Ecto neural progenitor cell (in vitro differentiated cells): ENCODE data around the gene ACACA.

Source experiments
- DNase-seq: peaks from one replicate; pipeline ENCODE4 v3.0.0-alpha.2; 2018; ENCODE audit warnings: low spot score

ACACA gene

DNA sequence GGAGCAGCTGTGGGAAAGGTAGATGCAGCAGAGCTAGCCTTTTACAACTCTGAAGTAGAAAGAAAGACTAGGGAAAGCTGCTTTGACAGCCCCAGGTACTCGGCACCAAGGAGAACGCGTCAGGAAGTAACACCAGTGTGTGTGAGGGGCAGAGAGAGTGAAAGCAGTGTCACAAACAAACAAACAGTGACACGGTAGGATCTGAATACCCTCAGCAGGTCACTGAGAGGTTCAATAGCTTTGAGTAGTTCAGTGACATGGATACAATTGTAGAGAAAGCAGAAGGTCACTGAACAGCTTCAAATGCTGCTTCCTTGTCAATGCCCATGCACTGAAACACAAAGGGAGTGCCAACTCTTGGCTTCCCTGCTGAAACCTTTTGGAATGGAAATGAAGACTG is 181.2 kb downstream of the ACACA start:
- DNase-seq: peak; percentile 52

DNA sequence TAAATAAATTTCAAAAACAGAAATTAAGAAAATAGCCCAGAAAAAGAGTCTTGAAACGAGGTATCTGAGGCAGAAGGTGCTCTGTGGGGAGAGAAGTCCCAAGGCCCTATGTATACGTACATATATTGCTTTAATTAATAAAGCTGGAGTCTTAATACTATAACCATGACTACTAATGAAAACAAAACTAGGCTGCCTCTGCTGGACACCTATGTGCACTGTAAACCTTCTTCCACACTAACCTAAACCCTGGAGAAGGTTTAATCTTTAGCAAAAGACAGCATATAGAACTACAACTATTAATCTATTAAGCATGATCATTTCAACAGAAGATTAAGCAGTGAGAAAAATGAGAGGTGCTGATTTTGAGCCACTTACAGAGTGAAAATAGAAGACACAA is 184.8 kb downstream of the ACACA start:
- no peak for DNase-seq

DNA sequence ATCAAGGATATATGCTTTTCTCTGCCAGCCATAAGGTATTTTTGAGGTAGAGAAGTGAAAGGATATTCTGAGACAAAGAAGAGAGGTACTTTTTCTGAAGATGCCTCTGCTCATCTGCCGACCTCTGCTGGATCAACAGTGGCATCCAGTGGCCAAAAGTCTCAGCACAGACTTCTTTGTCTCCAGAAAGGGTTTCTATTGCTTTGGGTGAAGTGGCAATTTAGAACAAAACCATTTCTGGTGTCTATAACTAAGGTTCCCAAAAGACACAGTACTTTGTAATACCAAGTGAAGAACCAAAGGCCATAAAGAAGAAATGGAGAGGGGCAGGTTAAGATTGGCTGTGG is 186.1 kb downstream of the ACACA start:
- no peak for DNase-seq

DNA sequence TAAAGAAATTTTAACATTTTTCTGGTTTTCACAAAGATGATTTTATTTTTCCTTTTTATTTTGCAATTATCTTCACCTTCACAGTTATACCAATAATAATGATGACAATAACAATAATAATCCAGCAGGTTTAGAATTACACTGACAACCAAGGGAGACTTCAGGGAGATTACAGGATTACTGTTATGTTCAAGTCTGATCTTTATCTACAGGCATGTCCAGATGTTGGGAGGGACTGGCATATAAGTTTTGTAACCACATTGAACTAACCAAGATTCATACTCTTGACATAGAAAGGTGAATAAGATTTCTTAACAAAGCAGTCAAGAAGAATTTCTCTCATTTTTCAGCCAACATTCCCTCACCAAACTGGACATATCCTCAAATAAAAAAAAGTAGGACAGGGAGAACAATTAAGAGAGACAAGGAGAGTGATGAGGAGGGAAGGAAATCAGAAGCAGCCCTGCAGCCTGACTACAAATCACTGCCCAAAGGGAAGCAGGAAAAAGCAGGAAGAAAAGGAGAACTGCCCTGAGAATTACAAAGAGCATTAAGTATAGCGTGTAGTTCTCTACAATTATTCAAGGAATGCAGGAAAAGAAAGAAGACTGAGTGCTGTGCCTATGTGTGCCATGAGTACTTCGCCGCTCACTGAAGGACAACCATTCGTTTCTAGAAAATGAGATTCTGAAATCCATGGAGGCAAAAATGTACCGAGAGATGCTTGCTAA is 186.6 kb downstream of the ACACA start:
- DNase-seq: no peak

DNA sequence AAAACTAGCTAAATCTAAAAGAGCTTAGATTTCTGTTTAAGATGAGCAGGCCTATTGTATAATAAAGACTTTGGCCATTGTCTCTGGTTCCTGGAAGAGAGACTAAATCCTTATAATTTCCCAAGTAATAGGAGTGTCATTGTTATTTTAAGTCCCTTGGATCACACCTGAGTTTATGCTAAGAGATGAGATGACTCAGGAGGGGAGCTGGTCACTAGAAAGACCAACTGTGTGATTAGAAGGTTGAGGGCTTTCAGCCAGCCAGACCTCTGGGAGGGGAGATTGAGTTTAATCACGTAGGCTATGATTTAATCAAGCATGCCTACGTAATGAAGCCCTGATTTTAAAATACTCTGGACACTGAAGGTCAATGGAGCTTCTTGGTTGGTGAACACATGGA is 187.8 kb downstream of the ACACA start:
- no peak for DNase-seq

DNA sequence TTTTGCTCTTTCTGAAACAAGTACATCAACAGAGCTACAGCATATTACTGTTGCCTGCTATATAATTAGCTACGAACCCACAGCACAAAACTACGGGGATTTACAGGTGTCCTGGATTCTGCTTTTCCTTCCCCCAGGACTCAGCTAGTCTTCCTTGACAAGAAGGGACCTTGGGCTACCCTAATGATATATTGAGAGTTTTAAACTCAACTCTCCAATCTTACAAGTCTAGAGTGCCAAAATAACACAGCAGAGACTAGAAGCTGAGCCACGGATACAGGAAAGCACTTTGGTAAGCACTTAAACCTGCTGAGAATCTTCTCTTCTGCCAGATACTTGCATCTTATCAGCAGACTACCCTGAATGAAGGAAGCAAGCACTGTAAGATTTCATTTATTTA is 192.2 kb downstream of the ACACA start:
- DNase-seq: no peak

DNA sequence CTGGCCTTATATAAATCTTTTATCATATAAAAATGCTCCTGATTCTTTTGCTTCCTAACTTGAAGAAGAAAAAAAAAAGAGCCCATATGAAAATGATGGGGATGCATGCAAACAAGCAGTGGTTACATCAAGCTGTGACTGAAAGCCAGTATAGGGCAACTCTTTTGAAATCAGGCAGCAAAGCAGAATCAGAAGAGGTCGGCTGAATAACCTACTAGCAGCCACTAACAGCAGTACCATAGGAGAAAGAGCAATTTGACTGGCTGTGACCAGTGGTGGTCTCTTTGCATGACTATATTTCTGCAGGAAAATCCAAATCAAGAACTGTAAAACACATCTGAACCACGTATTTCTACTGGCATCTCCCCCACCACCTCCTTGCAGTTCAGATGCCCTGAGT is 192.7 kb downstream of the ACACA start:
- no peak for DNase-seq

DNA sequence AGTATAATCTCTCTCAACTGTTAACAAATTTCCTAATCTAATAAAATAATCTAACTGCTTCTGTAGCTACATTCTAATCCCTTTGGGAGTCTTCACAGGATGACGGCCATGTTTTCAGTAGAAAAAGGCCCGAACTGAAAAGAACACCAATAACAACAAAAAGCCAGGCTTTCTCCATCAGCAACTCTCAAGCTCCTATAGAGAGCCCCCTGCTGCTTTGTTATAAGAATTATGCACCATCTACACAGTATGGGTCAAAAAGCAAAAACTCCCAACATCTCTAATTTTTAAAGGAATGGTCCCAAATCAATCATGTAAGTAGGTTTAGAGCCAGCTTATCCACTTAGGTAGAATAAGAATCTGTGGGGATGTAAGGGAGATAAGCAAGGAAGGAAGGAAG is 194.5 kb downstream of the ACACA start:
- no peak for DNase-seq

DNA sequence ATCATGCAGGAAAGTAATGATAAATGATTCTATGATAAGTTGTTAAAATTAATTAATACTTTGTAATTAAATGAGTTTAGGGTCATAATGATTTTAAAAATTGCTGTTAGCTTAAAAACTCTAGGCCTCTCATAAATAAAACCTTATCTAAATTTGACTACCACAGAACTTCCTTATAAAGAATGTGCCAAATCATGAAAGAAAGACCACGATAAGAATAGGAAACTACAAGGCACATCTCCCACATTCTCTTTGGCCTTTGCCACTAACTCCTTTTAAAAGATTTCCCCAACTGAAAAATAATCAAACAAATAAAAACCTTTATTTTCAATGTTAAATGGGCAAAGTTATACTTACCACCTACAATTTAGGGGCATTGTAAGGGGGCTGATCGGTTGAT is 195.5 kb downstream of the ACACA start:
- DNase-seq: no peak

DNA sequence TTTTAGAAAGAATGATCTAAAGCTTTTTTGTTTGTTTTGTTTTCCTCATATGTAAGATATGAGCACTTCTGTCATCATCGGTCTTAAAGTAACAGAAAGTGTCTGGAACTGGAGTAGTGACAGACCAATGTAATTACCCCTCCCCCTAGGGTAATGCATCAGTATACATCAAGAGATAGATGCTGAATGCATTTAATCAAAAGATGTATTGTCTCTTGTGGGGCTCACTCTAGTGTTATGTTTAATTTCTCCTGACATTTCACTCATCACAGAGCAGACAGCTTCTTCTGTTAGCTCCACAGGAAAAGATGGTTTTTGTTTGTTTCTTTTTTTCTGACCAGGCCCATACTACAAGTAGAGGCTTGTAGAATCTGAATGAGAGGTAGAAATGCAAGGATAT is 199.5 kb downstream of the ACACA start:
- no peak for DNase-seq

DNA sequence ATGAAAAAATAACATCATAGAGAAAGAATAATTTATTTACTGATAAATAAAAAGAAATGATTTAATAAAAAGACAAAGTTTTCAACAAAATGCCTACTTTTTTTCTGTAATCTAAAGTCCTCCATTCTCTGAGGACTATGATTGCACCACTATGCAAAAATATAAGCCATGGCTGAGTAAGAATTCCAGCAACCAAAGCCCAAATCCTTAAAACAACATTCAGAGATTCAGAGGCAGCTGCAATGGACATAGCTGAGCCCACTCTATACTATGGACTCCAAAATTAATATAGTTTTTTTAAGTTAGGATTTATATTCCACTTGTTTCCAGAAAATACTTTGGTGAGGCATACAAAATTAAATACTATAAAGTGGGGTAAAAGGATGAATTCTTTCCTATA is 200.3 kb downstream of the ACACA start:
- no peak for DNase-seq

DNA sequence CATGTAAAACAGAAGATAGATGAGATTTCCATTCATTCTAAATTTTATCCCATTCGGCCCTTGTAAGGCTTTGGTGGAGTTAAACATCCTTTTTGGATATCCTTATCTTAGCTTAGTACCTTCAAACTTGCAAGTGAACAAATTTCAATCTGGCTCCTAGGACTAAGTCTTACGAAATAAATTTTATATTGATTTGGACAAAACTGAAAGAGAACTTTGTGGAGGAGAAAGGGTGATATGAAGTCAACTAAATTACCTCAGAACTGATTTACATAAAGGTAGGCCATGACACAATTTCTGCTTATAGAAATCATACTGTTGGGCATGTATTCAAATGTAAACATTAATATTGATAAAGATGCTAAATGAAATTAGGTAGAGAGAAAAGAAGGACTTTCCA is 206.1 kb downstream of the ACACA start:
- DNase-seq: no peak

DNA sequence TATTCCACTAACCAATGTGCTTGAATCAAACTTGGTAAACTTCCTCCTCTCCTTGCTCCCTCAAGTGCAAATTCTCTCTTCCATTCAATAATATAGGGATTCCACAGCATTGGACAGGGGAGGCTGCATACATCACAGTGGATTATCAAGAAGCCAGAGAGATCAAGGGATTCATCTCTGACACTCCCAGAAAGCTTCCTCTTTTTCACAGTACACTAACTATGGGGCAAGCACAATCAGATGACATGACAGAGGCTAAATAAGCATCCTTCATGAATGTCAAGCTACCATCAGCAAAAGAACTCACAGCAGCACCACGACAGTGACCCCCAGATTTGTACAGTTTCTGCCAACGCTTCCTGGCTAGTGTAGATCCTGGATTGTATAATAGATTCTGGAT is 209.3 kb downstream of the ACACA start:
- no peak for DNase-seq

DNA sequence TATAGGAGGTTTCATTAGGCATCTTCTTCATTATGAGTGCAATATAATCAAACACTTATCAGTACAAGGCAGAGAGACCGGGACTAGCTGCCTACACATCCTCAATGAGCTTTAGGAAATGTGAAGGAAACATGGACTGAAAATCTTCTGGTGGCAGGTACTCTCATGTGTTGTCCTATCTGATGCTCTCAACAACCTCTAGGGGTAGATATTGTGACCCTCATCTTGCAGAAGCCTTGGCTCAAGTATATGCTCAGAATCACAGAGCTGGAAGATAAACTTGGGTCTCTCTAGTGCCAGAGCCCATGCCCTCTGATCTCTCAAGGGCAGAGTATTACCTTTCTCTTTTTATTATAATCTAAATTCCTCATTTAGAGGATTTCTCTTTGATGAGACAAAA is 212.4 kb downstream of the ACACA start:
- DNase-seq: no peak

DNA sequence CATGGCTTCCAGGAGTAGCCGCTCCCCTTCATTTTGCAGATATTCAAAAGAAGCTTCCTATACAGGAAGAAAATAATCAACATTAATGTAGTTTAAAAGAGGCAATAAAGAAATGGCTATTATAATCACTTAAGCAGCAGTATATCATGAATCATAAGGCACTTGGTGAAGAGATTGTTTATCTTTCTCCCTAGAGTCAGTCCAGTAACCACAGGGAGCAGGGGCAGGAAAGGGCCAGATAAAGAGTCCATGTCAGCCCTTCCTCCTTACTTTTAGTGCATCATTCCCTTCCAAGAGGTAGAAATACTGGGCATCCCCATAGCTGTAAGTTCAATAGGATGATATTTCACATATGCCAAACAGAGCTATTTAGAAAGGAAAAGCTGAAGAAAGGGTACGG is 215.4 kb downstream of the ACACA start:
- DNase-seq: no peak

DNA sequence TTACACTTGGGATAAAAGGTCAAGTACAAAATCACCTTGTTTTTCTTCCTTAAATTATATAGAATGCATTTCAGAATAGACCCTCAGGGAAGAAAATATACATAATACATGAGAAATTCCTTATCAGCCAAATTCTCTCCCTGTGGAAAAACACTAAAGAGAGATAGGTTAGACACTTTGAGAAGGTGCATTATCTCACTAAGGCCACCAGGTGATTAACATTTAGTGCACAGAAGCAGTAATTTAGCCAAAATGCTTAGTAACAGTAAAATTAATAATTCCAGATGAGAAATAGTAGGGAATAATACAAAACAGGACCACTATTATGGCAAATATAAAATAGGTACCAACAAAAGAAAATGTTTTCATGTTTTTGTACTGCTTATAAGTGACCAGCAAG is 216.1 kb downstream of the ACACA start:
- DNase-seq: no peak

DNA sequence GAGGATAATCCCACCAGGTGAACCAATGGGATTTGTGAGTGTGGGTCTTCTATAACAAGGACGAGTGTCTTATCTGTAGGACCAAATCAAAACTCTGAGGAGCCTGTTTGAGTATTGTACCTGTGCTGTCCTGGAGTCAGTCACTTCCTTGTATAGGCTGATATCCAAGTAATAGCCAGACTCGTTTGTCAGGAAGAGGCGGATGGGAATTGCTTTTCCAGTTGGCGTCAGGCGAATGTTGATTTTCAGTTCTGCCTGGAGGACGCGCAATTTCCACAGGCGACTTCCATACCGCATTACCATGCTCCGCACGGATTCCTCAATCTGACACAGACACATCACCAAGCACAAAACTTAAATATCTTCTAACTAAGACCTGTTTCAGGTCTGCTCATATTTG is 218.5 kb downstream of the ACACA start:
- no peak for DNase-seq

DNA sequence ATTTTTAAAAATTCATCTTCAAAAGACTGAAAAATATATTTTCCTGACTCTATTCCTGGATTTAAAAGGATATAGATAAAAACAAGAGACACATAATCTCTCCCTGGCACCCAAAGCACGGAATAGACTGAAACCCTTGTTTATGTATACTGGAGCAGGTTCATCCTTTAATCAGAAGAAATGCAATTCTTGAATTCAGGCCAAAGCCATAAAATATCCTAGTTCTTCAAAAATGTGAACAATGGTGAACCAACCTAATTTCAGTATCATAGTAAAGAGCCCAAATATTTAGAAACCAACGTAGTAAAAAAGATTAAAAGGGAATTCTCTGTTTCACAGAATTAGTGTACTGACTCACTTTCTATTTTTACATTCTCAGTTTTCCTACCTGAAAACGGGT is 219.4 kb downstream of the ACACA start:
- DNase-seq: no peak

DNA sequence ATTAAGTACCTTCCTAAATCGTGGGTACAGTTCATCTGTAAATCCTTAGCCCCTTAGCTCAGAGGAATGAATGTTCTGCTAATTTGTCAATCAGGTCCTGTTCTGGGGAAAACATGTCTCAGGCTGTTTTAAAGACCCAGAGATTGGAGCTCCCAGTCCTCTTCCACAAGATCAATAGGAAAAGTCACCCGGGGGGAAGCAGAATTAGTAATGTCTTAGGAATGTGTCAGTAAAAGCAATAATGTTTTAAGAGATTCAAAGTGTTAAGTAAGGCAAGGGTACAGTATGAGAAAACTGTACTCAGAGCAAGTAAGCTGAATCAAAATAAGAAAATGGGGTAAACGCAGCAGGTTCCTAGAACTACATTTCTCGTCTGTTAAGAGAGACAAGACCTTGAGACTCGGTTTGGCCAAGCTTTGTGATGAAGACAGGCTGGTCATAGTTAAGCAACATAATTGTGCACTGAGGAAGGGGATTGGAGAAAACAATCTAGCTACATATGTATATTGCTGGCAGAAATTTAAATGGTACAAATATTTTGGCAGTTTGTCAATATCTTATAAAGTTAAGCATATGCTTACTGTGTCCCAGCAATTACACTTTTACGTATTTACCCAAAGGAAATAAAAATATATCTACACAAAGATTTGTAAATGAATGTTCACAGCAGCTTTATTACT is 223.7 kb downstream of the ACACA start:
- DNase-seq: no peak

DNA sequence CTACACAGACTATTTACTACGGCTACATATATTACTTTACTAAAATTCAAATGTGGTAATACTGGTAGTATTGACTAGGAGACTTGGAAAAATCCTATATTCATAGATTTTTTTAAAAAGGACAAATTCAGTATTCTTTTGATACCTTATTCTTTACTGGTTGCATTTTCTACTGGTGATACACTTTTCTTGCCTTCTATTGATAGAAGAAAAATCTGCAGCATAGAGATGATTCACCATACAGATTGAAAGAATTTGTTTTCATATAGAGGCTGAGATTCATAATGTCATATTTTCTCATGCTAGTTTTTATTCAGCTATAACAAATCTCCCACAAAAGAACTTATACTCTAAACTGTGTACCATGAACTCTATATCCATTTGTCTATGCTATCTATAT is 226.3 kb downstream of the ACACA start:
- DNase-seq: no peak

DNA sequence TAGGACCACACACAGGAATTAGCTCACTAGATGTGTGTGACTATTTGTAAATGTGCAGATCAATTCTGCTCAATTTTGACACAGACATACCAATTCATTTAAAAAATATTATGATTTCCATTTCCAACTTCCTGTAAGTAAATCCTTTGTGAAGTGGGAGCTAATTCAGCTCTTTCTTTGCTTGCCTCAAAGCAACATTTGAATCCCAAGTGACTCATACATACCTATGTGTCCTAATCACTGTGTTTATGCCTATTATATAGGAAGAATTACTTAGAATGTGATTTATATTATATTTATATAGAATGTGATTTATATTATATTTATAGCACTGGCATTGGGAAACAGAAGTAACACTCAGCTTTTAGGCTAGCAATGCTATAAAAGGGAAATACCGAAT is 226.7 kb downstream of the ACACA start:
- DNase-seq: no peak

DNA sequence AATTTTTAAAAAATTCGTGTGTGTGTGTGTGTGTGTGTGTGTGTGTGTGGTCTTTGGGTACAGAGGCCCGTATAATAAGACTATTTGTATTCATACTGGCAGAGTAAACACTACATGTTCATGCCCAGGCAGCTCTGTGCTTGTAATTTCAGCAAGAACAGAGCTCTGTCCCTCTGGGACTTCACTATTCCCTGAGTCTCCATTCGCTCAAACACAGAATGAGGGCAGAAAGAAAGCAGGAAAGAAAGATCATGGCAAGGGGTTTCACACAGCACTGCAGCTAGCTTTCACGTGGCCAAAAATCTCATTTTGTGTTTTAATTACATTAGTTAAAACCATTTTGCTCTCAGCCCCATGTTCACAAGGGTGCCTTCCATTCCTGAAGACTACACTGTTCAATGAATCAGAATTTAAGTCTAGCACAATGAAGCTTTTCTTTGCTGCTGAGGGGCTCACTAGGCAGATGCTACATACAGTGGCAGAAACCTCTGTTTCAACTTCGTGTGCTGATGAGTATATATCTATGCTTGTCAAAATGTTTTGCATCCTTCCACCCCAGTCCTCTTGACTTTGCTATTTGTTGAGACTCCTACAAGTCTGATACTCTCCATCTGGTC is 229.3 kb downstream of the ACACA start:
- DNase-seq: no peak

DNA sequence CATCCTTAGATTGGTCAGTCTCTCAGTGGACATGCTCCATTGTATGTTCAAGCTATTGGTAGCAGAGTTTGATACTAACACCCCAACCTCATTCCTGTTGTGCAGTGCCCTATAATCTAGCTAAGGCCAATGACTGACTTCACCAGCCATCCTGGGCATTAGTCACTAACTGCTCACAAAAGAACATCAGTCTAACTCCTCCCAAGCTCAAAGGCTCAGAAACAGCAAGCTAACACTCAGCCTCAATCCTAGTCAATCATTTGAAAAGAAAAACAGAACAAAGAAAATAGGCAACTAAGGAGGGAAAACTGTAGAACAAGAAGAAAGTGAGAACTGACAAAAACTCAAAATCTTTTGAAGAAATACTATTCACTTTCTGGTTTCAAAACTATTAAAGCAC is 229.9 kb downstream of the ACACA start:
- no peak for DNase-seq

DNA sequence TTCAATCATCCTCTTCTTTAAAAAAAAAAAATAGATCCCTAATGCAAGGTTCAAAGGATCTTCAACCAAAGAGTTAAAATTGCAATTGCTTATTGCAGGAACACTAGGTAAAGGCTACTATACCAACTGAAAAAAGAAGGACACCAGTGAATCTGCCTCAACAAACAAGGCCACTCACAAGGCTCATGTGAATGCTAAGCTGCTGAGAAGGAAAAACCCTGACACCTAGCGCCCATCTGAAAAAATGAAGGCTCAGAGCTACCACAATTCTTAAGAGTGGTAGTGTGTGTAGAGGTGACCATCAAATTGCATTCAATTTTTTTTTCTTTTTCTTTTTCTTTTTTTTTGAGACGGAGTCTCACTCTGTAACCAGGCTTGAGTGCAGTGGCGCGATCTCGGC is 232.4 kb downstream of the ACACA start:
- no peak for DNase-seq
